ENCODE data around the gene ESR2. TPM values are rescaled to one million over a fixed set of nuclear protein-coding genes. Genes with fewer than 3 reads are reported as not detected.
"Not testable (repeated sequence)": the region's sequence is repeated elsewhere in the genome, so short reads cannot be mapped to it uniquely, and the experiment has no call there.

The ESR2 gene
- total RNA-seq, 8 experiments from 2014 or later, result 0.31 to 2.1 (median 1.3) TPM

GRCh38 chr14:64045091-64045490 lies 249.1 kb downstream of the ESR2 start:
- no peak overlapping the region for H3K27ac ChIP-seq
- H3K4me1 ChIP-seq (replicated peaks in 1 of 2), result no peaks in the 10 kb centered on the region
- no peak for ATAC-seq (replicated peaks in 6 of 8)
- 0 to 100% (median 60%) methylated on average over 1 to 2 of the region's 2 CpGs; no CpG with 5 or more reads in 3 of the 10 experiments for WGBS, 10 experiments
- in situ Hi-C loops (cut with MboI; ENCODE audit: low pct_unique_long_range_greater_than_20kb in 2 of 9, low sequenced_read_pairs in 9 of 9, unreplicated experiment in 9 of 9), result loop anchor here in 1 of 9 experiments (25.0 kb wide), 1 partner anchor 242 kb away; the partner anchor contains the start of gene ESR2
- H3K4me3 ChIP-seq, result no peak overlapping the region

DNA sequence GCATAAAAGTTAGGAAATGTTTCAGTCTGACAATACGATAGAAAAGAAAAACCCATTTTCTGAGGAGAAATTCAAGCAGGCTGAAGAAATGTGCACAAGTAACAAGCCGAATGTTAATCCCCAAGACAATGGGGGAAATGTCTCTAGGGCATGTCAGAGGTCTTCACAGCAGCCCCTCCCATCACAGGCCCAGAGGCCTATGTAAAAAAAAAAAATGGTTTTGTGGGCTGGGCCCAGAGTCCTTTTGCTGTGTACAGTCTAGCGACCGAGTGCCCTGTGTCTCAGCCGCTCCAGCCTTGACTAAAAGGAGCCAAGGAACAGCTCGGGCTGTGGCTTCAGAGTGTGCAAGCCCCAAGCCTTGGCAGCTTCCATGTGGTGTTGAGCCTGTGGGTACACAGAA lies 250.9 kb downstream of the ESR2 start:
- WGBS, 10 experiments, result 83 to 100% (median 98%) methylated on average over 1 to 6 of the region's 6 CpGs; no CpG with 5 or more reads in 1 of the 10 experiments
- not testable (repeated sequence) for ATAC-seq (replicated peaks in 6 of 8); H3K4me3 ChIP-seq; H3K4me1 ChIP-seq (replicated peaks in 1 of 2); H3K27ac ChIP-seq
- in situ Hi-C loops (cut with MboI; ENCODE audit: low pct_unique_long_range_greater_than_20kb in 2 of 9, low sequenced_read_pairs in 9 of 9, unreplicated experiment in 9 of 9), result loop anchor here in 1 of 9 experiments (25.0 kb wide), 1 partner anchor 244 kb away; the partner anchor contains the start of gene ESR2

DNA sequence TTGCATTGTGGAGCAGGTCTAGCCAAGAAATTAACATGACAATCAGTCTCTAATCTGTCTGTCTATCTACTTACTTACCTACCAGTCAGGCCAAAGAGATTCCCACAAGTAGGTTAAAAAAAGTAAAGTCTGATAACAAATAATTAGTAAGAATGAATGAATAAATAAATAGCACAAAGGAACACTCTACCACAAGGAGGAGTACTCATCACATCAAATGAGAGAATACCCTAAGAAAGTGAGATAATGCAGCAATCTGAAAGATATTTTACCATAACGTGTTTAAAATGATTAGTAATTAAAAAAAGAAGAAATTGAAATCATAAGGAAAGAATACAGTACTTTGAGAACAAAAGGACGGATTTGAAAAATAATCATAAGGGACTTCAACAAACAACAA lies 254.1 kb downstream of the ESR2 start:
- in situ Hi-C loops (cut with MboI; ENCODE audit: low pct_unique_long_range_greater_than_20kb in 2 of 9, low sequenced_read_pairs in 9 of 9, unreplicated experiment in 9 of 9), result loop anchor here in 1 of 9 experiments (25.0 kb wide), 1 partner anchor 247 kb away; the partner anchor contains the start of gene ESR2
- no peak for ATAC-seq (replicated peaks in 6 of 8)
- Histone ChIP-seq H3K4me3 (no peak overlapping the region), H3K27ac (no peak overlapping the region), H3K4me1 (replicated peaks in 1 of 2) (peaks cover 2 to 5% of the 10 kb centered on the region in 2 donors)
- 48 to 100% (median 95%) methylated on average over 1 to 2 of the region's 2 CpGs for WGBS, 10 experiments

- Histone ChIP-seq H3K4me1 (replicated peaks in 1 of 2) (peaks cover 4 to 5% of the 10 kb centered on the region in 2 donors), H3K27ac (no peak overlapping the region), H3K4me3 (no peak overlapping the region)
- in situ Hi-C loops (cut with MboI; ENCODE audit: low pct_unique_long_range_greater_than_20kb in 2 of 9, low sequenced_read_pairs in 9 of 9, unreplicated experiment in 9 of 9), result loop anchor here in 1 of 9 experiments (25.0 kb wide), 1 partner anchor 248 kb away; the partner anchor contains the start of gene ESR2
- ATAC-seq (replicated peaks in 6 of 8), result peak in 3 of 8 experiments; percentile 65 to 100 (median 99)
- WGBS, 10 experiments, result 50 to 100% (median 78%) methylated on average over 1 to 3 of the region's 5 CpGs; no CpG with 5 or more reads in 4 of the 10 experiments
These were observed 255.2 kb downstream of the ESR2 start for GRCh38 chr14:64038841-64039542.

- not testable (repeated sequence) for H3K27ac ChIP-seq; H3K4me3 ChIP-seq; ATAC-seq (replicated peaks in 6 of 8); H3K4me1 ChIP-seq (replicated peaks in 1 of 2)
- WGBS, 10 experiments, result no CpG with 5 or more reads among the region's 66 CpGs
- in situ Hi-C loops (cut with MboI; ENCODE audit: low pct_unique_long_range_greater_than_20kb in 2 of 9, low sequenced_read_pairs in 9 of 9, unreplicated experiment in 9 of 9), result loop anchor here in 1 of 9 experiments (25.0 kb wide), 1 partner anchor 249 kb away; the partner anchor contains the start of gene ESR2
These were observed 256.1 kb downstream of the ESR2 start for GRCh38 chr14:64037869-64038745.

- Histone ChIP-seq H3K27ac (no peak overlapping the region), H3K4me3 (no peak overlapping the region), H3K4me1 (replicated peaks in 1 of 2) (peaks cover 4 to 5% of the 10 kb centered on the region in 2 donors)
- in situ Hi-C loops (cut with MboI; ENCODE audit: low pct_unique_long_range_greater_than_20kb in 2 of 9, low sequenced_read_pairs in 9 of 9, unreplicated experiment in 9 of 9), result loop anchor here in 1 of 9 experiments (25.0 kb wide), 1 partner anchor 252 kb away; the partner anchor contains the start of gene ESR2
- 40 to 100% (median 72%) methylated on average over 1 of the region's 1 CpG; no CpG with 5 or more reads in 2 of the 10 experiments for WGBS, 10 experiments
- ATAC-seq (replicated peaks in 6 of 8), result peak in 3 of 8 experiments; percentile 34 to 58 (median 56)
These were observed 259.0 kb downstream of the ESR2 start for GRCh38 chr14:64035143-64035542.

Other genes with a start within 250 kb of the ESR2 start
- 100 to 1,000 TPM in 2 of 8 experiments, 10 to 100 TPM in 6; 13.5 to 132 (median 38.5) TPM for gene MTHFD1, start 94.0 kb upstream of the ESR2 start, total RNA-seq
- 1 to 10 TPM in 7 of 8 experiments, under 1 TPM in 1; 0.87 to 5.6 (median 4.7) TPM for gene AKAP5, start 171.1 kb upstream of the ESR2 start, total RNA-seq
- gene ZBTB25, start 209.5 kb upstream of the ESR2 start, total RNA-seq, result 10 to 100 TPM in 5 of 8 experiments, 1 to 10 TPM in 3; 4.3 to 15.1 (median 10.4) TPM
- gene ZBTB1, start 210.4 kb upstream of the ESR2 start, total RNA-seq, result 10 to 100 TPM; 17.0 to 44.7 (median 24.4) TPM
- 10 to 100 TPM in 2 of 8 experiments, 1 to 10 TPM in 6; 1.3 to 25.7 (median 5.7) TPM for gene HSPA2, start 246.4 kb upstream of the ESR2 start, total RNA-seq